ENCODE measurements around the gene YBX2.

- no peak for TF ChIP-seq ISL1 (CRISPR knock-in tag; IDR thresholded peaks at IDR 0.05)
- no peak for TF ChIP-seq CREB5 (CRISPR knock-in tag; IDR thresholded peaks at IDR 0.05; ENCODE audit: low read depth)
- TF ChIP-seq CSDC2 (CRISPR knock-in tag; IDR thresholded peaks at IDR 0.05) = no peak
These were observed 42.1 kb upstream of the YBX2 start, which contains the start of gene ACAP1 for GRCh38 chr17:7336240-7337175.

All from SK-N-SH treated with all-trans-retinoic acid at 6 μM for 48 hours (cell line).